Keratinocyte (primary cell): ENCODE data around the gene CNOT8. TPM values are rescaled to one million over a fixed set of nuclear protein-coding genes. Genes with fewer than 3 reads are reported as not detected.
A peak's percentile ranks its signal among the peaks of the same experiment; 100 is the strongest.

Source experiments
- DNase-seq: peaks from one replicate; pipeline ENCODE4 v3.0.0-alpha.2; 2011; ENCODE audit warnings: low read depth, missing footprints, low spot score
- FAIRE-seq: peaks from 2 replicates; lab custom pipeline; 2011; peaks lifted over from hg19 to GRCh38; lab: Jason Lieb, UNC
- H2AFZ ChIP-seq: 2 replicates; pipeline ENCODE4 v1.6.0; 2012; ENCODE audit warnings: low read length, control low read depth, inconsistent platforms; ENCODE audit not compliant: control insufficient read depth
- H3K27ac ChIP-seq: 2 replicates; pipeline ENCODE4 v1.5.1; 2011; ENCODE audit warnings: low read length; ENCODE audit not compliant: control insufficient read depth, insufficient read depth
- H3K27me3 ChIP-seq: 3 replicates; pipeline ENCODE4 v1.6.0; 2011; ENCODE audit warnings: low read length; ENCODE audit not compliant: control insufficient read depth, insufficient read depth; ENCODE audit errors: extremely low read depth
- H3K36me3 ChIP-seq, 2 experiments: 2 replicates in 1 of 2; 3 replicates in 1 of 2; pipeline ENCODE4 v1.5.1; 2011; ENCODE audit warnings: low read length in 2 of 2, mild to moderate bottlenecking in 1 of 2; ENCODE audit not compliant: control insufficient read depth in 2 of 2, insufficient read depth in 2 of 2; ENCODE audit errors: extremely low read depth in 1 of 2
- H3K4me1 ChIP-seq: 3 replicates; pipeline ENCODE4 v1.5.1; 2011; ENCODE audit warnings: low read length; ENCODE audit not compliant: control insufficient read depth, insufficient read depth; ENCODE audit errors: extremely low read depth
- H3K4me2 ChIP-seq: 3 replicates; pipeline ENCODE4 v1.6.0; 2011; ENCODE audit warnings: low read depth, low read length; ENCODE audit not compliant: control insufficient read depth, insufficient read depth; ENCODE audit errors: extremely low read depth
- H3K4me3 ChIP-seq, 3 experiments: fragments of 200-600 bp in 1 of 3; sonication (generic) in 1 of 3; 2 replicates in 2 of 3; 3 replicates in 1 of 3; pipeline ENCODE4 v1.5.1; 2011 to 2016; ENCODE audit warnings: low read length in 3 of 3, mild to moderate bottlenecking in 3 of 3, control low read depth in 2 of 3, inconsistent platforms in 1 of 3, low read depth in 1 of 3, mixed read lengths in 1 of 3, mixed run types in 1 of 3, moderate library complexity in 1 of 3; ENCODE audit not compliant: control insufficient read depth in 2 of 3, insufficient read depth in 2 of 3; ENCODE audit errors: extremely low read depth in 1 of 3
- H3K79me2 ChIP-seq: 2 replicates; pipeline ENCODE4 v1.6.0; 2012; ENCODE audit warnings: low read length; ENCODE audit not compliant: control insufficient read depth, insufficient read depth
- H3K9ac ChIP-seq: 3 replicates; pipeline ENCODE4 v1.6.0; 2011; ENCODE audit warnings: low read length; ENCODE audit not compliant: control insufficient read depth, insufficient read depth; ENCODE audit errors: extremely low read depth
- H3K9me1 ChIP-seq: 3 replicates; pipeline ENCODE4 v1.6.0; 2011; ENCODE audit warnings: low read length; ENCODE audit not compliant: control insufficient read depth, insufficient read depth; ENCODE audit errors: extremely low read depth
- H3K9me3 ChIP-seq: 2 replicates; pipeline ENCODE4 v1.5.1; 2012; ENCODE audit warnings: low read depth, low read length; ENCODE audit not compliant: control insufficient read depth
- H4K20me1 ChIP-seq: 3 replicates; pipeline ENCODE4 v1.6.0; 2011; ENCODE audit warnings: low read length; ENCODE audit not compliant: control insufficient read depth, insufficient read depth; ENCODE audit errors: extremely low read depth
- EZH2 ChIP-seq: IDR thresholded peaks from one replicate; pipeline ENCODE4 v1.6.1; 2012; ENCODE audit warnings: inconsistent platforms, mild to moderate bottlenecking, low read length, moderate library complexity
- dilution Hi-C: fragments of 300-500 bp; cut with MboI; formaldehyde crosslinking; loops from one replicate; pipeline ENCODE4 v1.7.0; 2020; ENCODE audit warnings: low sequenced_read_pairs; ENCODE audit not compliant: extremely low pct_ligation_motif_present
- polyA plus RNA-seq, 5 experiments: library from polyadenylated mRNA; depleted of rRNA in 3 of 5; stranded (reverse) in 3 of 5; stranded (forward) in 1 of 5; unstranded in 1 of 5; fragments of >200 nt; gene quantifications; 1 replicate in 1 of 5; 2 replicates in 3 of 5; 3 replicates in 1 of 5; pipeline versions ENCODE4 v1.2.1 to v1.2.3, GENCODE V29; 2011 to 2012; ENCODE audit warnings: missing spikeins in 2 of 5, low read depth in 1 of 5, low replicate concordance in 1 of 5
- TF ChIP-seq, protein P1 (sequence below), 3 experiments: IDR thresholded peaks in 1 of 3; conservative IDR thresholded peaks in 1 of 3; optimal IDR thresholded peaks in 1 of 3; 2 replicates in 2 of 3; 3 replicates in 1 of 3; pipeline versions ENCODE3 to v1.5.1; 2011; ENCODE audit warnings: low read length in 3 of 3, mild to moderate bottlenecking in 3 of 3, moderate library complexity in 2 of 3, control low read depth in 1 of 3, inconsistent platforms in 1 of 3; ENCODE audit not compliant: insufficient read depth in 2 of 3; ENCODE audit errors: extremely low read depth in 1 of 3

Gene CNOT8
- polyA plus RNA-seq, 1 donor (not counting 4 experiments of a cell fraction or from before 2014, with no cell fraction given): 44.5 TPM

DNA sequence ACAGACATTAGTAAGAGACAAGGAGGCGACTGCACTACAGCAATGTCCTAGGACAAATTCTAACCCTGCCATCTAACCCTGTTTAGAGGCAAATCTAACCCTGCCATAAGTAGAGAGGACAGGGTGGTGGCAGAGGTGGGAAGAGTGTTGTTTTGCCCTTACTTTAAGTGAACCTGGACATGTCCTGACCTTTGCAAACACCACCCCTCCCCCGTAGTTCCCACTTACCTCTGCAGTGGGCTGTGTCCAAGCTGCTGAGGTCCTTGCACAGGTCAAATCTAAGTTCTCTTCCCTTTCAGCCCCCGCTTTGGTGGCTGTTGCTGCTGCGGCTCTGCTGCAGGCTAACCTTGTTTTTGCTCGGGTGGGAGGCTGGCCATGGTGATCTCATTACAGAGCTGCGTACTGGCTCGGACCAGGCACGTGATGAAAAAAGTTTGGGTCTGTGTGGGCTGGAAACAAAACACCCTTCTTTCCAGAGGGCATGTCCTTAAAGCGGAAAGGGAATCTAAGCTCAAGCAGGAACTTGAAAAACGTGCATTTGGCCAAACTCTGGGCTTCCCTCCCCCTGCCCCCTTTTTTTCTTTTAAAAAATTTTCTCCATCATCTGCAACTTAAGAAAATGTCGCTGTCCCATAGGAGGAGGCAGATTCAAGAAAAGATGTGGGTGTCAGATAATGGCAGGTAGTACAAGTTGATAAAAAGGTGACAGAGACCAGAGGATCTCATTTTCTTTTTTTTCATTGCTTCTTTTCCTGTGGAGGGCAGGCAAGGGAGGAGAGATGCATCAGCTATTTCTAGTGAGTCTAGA is 8.0 kb upstream of the CNOT8 start, which contains the start of gene FAXDC2:
Gene FAXDC2, minus strand, starts transcription at position 349 of the 808 bp plus-strand sequence. CDS start 12,425 bp downstream, outside the sequence.
- TF ChIP-seq EZH2: no peak
- TF ChIP-seq, protein P1, sequence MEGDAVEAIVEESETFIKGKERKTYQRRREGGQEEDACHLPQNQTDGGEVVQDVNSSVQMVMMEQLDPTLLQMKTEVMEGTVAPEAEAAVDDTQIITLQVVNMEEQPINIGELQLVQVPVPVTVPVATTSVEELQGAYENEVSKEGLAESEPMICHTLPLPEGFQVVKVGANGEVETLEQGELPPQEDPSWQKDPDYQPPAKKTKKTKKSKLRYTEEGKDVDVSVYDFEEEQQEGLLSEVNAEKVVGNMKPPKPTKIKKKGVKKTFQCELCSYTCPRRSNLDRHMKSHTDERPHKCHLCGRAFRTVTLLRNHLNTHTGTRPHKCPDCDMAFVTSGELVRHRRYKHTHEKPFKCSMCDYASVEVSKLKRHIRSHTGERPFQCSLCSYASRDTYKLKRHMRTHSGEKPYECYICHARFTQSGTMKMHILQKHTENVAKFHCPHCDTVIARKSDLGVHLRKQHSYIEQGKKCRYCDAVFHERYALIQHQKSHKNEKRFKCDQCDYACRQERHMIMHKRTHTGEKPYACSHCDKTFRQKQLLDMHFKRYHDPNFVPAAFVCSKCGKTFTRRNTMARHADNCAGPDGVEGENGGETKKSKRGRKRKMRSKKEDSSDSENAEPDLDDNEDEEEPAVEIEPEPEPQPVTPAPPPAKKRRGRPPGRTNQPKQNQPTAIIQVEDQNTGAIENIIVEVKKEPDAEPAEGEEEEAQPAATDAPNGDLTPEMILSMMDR (optimal IDR thresholded peaks at IDR 0.05 in 1 of 3, IDR thresholded peaks at IDR 0.05 in 1 of 3, conservative IDR thresholded peaks at IDR 0.05 in 1 of 3; ENCODE audit: extremely low read depth in 1 of 3, insufficient read depth in 2 of 3, low read length in 3 of 3): no peak
- Histone ChIP-seq H3K4me3 (peak within 1 kb of the TSS in 1 of 3 experiments; percentile 2), H2AFZ (peak within 1 kb of the TSS; percentile 64), H3K4me2 (peak within 1 kb of the TSS; percentile 25), H3K9me1 (no peaks in the 10 kb centered on the region), H4K20me1 (no peaks in the 10 kb centered on the region), H3K79me2 (no peaks in the 10 kb centered on the region), H3K36me3 (no peaks in the 10 kb centered on the region), H3K4me1 (peaks cover 10% of the 10 kb centered on the region), H3K27ac (no peak within 1 kb of the TSS), H3K9me3 (no peaks in the 10 kb centered on the region), H3K9ac (no peak within 1 kb of the TSS), H3K27me3 (no peaks in the 10 kb centered on the region)
- DNase-seq (no peak), FAIRE-seq (no peak)
- dilution Hi-C loops: no loop called here

DNA sequence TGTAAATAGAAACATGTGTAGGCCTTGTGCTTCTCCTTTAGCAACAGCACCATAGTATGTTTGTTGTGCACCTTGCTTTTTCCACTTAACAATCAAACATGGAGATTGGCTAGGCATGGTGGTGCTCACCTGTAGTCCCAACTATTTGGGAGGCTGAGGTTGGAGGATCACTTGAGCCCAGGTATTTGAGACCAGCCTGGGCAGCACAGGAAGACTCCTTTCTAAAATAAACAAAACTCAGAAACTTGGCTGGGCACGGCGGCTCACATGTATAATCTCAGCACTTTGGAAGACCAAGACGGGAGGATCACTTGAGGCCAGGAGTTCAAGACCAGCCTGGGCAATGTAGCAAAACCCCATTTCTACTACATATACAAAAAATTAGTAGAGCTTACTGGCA is 7.1 kb upstream of the CNOT8 start:
- DNase-seq (no peak), FAIRE-seq (no peak)
- TF ChIP-seq EZH2: no peak
- TF ChIP-seq, protein P1 (optimal IDR thresholded peaks at IDR 0.05 in 1 of 3, IDR thresholded peaks at IDR 0.05 in 1 of 3, conservative IDR thresholded peaks at IDR 0.05 in 1 of 3; ENCODE audit: extremely low read depth in 1 of 3, insufficient read depth in 2 of 3, low read length in 3 of 3): no peak
- H3K27ac ChIP-seq: no peak overlapping the region
- no peaks in the 10 kb centered on the region for H3K9me3 ChIP-seq
- no peak overlapping the region for H3K4me2 ChIP-seq
- no peak overlapping the region for H3K9ac ChIP-seq
- peaks cover 10% of the 10 kb centered on the region for H3K4me1 ChIP-seq
- no peaks in the 10 kb centered on the region for H3K27me3 ChIP-seq
- no peaks in the 10 kb centered on the region for H3K9me1 ChIP-seq
- H4K20me1 ChIP-seq: no peaks in the 10 kb centered on the region
- H3K36me3 ChIP-seq: no peaks in the 10 kb centered on the region
- H2AFZ ChIP-seq: no peak overlapping the region
- no peaks in the 10 kb centered on the region for H3K79me2 ChIP-seq
- H3K4me3 ChIP-seq: no peak overlapping the region
- dilution Hi-C loops: no loop called here
